Lung microvascular endothelial cell (primary cell): ENCODE measurements around the gene TLR6. TPM values are rescaled to one million over a fixed set of nuclear protein-coding genes. Genes with fewer than 3 reads are reported as not detected.

Experiments
- DNase-seq, 2 donors: peaks; one replicate each; pipeline versions ENCODE4 v3.0.0 to v3.0.0-alpha.2; 2010; ENCODE audit warnings: low read depth in 2 of 2
- total RNA-seq: library from RNA; depleted of rRNA; stranded (reverse); fragments of >200 nt; gene quantifications from 2 replicates; pipeline ENCODE4 v1.2.1, GENCODE V29; 2014

TLR6 gene
- total RNA-seq, 1 donor from 2014 or later, result under 0.01 TPM

DNA sequence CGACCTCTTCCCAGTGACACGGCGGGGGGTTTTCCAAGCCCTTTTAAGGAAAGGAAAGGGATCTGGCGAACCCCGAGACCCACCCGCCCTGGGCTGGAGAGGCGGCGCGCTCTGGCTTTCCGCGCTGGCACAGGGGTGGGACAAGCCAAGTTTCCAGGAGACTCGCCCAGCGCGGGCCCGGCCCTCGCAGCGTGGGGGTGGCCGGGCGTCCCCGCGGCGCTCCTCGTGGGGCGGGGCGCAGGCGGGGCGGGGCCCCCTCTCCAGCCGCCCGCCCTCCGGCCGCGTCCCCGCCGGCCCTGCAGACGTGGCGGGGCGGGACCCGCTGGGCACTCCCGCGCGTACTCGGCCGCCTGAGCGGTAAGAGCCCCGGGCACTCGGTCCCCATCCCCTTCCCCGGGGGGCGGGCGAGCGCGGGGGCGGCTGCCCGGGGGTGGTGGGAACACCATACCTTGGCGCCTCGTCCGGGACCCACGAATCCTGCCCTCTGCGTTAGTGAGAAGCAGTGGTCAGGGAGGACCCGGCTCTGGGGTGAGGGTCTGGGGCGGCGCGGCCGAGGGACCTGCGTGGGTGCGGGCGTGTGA lies 11.0 kb upstream of the TLR6 start, which contains the start of gene FAM114A1:
Gene FAM114A1 (plus strand): TSS at position 329 of the 581 bp plus-strand sequence. CDS start 10,273 bp downstream, outside the sequence.
- DNase-seq, result peak; percentile 84 to 90

DNA sequence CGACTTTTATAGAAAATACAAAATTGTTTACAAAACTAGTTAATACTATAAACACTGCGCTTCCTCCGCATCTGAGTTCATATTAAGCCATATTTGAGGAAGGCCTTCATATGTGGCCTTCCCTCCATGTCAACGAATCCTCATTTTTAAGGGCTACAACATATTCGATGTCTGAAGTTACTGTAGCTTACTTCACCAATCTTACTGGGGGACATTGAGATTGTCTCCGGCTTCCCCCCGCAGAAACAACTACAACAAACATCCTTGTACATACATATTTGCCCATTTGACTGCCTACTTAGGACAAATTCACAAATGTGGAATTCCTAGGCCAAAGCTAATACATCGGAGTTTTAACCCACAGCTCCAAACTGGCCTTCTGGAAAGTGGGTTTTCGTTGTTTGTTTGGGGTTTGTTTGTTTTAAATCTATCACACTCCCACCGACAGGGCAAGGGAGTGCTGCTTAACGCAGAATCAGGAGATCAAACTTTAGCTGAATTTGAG lies 10.4 kb upstream of the TLR6 start:
- no peak for DNase-seq

DNA sequence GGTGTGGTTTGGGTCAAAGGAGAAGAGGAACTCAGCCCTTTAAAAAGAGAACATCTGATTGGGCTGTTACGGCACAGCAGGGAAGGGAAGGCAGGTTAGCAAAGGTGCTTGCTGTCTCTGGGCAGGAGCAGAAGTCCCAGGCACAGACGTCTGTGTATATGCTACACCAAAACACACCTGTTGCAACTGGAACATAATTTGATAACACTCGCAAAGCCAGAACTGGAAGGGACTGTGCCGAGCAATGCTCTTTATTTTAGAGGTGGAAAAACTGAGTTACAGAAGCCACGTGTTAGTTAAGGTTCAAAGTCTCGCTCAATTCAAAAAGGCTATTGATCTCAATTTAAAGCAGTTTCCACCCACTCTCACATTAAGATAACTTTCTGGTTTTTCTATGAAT lies 8.8 kb upstream of the TLR6 start:
- no peak for DNase-seq

DNA sequence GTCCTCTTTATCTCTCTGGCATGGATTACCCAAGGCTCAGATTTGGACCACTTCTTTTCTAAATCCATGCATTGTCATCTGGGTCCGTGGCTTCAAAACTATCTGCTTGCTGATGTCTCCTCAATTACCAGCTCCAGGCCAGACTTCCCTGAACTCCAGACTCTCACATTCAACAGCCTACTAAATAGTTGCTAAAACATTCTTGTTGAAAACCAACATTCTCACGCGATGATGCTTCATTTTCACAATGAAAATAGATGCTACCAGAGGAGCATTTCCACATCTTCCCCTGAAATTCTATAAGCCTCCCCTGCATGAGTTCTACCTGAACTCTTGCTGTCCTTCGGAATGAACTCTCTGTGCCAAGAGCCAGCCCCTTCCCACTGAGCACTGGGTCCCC lies 5.2 kb upstream of the TLR6 start:
- no peak for DNase-seq

DNA sequence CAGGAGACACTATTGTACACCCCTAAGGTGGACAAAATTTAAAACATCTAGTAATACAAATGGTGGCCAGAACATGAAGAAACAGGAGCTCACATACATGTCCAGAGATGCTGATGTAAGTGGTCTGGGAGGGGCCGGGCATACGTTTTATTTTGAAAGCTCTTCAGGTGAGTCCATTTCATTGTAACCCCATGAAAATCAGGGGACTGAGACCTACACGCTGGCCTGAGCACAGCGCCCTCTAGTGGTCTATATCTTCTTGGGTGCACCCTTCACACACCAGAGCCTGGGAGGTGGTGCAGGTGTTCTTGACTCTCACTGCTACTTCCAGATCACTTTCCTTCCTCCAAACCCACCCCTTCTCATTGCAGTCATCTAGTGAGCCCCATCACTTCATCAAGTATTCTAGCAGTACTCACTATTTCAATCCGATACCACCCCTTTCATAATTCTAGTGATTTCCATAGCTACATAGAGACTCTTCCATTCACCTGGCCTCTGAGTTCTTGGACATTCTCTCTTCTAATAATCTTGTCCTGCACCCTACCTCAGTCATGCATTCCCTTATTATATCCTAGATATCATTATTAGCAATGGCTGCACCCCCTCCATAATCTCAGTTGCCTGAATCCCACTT lies 4.3 kb upstream of the TLR6 start:
- peak; percentile 65 to 71 for DNase-seq

DNA sequence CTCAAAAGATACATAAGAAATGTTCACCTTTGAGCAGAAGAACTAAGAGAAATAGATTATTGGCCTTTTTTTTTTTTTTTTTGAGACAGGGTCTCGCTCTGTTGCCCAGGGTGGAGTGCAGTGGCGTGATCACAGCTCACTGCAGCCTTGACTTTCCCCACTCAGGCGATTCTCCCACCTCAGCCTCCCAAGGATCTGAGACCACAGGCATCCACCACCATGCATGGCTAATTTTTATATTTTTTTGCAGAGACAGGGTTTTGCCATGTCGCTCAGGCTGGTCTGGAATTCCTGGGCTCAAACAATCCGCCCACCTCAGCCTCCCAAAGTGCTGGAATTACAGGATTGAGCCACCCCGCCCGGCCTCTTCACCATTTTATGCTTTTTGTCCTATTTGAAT lies 2.9 kb upstream of the TLR6 start:
- DNase-seq, result no peak

DNA sequence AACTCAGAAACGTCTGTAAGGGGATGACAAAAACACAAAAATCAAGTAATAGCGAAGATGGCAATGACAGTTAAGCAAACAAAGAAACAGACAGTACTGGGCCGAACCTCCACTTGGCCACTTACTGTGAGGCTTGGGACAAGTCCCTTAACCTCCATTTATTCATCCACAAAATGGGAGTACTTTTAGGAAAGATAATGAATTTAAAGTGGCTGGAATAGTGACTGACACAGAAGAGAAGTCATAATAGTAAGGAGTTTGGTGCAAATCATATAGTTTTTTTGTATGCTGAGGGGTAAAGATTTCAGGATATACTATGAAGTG lies 1.4 kb upstream of the TLR6 start:
- DNase-seq, result no peak

DNA sequence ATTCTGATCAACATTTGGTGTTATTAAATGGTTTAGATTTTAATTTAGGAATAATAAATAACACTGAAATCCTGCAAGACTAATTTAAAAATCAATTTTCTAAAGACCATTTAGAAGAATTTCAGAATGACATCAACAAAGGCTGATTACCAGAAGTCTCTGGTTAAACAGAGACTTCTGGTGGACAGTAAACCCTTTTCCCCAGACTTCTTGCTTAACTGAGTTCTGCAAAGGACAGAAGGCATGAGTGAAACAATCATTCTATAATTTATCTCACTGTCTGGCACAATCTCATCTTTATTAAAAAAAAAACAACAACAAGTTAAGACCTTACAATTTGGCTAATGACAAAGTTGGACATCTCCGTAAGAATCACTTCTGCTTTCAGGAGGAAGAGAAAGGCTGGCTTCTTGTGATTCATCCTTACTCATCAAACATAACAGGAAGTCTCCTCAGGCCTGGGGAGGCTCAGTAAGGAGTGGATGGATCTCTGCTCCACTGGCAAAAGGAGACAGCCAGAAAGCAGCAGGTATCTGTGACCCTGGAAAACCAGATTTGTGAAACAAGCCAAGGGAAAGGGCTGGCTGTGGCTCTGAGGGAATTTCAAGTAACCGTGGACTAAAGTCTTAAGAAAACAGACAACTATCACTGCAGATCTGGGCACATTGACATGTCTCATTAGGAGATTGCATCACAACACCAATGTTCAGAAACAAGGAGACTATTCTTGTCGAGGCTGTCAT lies 908 bp upstream of the TLR6 start:
- DNase-seq, result peak in 1 of 2 donors; percentile 94

DNA sequence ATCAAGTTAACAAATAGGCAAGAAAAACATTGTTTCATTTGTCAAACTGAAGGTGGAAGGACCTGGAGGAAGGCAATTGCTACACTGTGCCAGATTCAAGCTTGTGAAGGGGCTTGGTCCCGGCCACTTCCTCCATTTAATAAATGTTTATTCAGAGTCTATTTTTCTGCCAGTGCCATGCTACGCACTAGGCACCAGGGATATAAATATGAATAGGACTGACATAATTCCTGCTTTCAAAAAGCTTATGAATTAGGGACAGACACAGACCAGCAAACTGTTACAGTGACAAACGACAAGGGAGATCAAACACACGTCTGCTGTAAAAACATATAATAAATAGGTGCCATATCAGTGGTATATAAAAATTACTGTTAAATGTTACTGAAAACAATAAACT lies 571 bp downstream of the TLR6 start:
- DNase-seq, result peak; percentile 7 to 44

DNA sequence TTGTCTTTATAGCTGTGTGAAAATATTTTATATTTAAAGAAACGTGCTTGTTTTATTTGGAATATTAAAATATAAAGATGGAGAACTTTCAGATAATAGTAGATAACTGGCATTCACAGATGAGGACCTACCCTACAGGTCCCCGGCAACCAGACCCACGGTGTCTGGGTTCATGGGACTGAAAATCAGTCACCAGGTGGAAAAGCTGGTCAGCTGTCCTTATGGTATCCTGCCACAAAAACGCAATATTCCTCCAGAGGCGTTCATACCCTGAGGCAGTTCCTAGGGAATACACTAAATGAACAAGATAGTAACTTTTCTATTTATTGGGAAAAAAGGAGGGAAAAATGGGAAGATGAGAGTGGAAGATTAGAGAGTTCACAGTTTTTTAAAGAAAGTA lies 1.2 kb downstream of the TLR6 start:
- DNase-seq, result no peak

DNA sequence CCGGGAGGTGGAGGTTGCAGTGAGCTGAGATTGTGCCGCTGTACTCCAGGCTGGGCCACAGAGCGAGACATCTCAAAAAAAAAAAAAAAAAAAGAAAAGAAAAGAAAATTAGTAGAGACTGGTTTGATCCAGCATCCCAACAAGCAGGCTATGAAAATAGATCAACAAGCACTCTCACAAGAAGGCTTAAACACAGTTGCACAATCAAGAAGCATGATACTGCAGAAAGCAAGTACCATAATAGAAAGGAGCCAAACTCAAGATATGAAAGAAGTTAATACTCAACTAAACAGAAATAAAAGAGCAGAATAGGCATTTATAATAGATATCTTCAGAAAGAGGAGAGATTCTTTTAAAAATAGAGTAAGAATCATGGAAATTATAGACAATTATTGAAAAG lies 10.6 kb downstream of the TLR6 start:
- DNase-seq, result no peak

DNA sequence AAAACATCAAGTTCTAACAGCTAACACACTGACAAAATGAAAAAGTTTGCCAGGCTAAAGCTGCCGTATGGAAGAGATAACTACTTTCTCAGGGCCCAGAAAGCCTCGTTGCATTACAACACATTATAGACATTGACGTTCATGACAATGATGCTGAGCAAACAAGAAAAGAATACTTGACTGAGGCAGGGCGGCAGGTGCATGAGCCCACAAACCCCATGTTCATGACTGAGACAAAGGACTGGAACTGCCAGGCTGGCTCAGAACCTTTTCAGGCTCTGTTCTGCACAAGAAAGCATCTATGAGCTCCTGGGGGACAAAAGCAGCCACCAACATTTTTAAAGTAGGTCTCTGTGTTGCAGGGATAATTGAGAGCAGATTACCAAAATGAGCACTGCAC lies 13.6 kb downstream of the TLR6 start:
- no peak for DNase-seq

DNA sequence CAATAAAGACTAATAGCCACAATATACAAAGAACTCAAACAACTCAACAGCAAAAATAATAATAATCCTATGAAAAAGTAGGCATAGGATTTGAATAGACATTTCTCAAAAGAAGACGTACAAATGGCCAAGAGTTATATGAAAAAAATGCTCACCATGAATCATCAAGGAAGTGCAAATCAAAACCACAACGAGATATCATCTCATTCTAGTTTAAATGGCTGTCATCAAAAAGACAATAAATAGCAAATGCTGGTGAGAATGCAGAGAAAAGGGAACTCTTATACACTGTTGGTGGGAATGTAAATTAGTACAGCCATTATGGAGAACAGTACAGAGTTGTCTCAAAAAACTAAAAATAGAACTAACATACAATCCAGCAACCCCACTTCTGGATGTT lies 18.8 kb downstream of the TLR6 start:
- peak; percentile 16 to 82 for DNase-seq

DNA sequence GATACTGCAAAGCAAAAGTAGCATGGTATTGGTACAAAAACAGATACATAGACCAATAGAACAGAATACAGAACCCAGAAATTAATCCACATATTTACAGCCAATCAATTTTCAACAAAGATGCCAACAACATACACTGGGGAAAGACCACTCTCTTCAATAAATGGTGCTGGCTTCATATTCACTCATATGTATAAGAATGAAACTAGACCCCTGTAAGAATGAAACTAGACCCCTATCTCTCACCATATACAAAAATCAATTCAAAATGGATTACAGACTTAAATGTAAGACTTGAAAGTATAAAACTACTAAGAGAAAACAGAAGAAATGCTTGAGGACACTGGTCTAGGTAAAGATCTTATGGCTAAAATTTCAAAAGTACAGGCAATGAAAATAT lies 19.3 kb downstream of the TLR6 start:
- DNase-seq, result no peak

DNA sequence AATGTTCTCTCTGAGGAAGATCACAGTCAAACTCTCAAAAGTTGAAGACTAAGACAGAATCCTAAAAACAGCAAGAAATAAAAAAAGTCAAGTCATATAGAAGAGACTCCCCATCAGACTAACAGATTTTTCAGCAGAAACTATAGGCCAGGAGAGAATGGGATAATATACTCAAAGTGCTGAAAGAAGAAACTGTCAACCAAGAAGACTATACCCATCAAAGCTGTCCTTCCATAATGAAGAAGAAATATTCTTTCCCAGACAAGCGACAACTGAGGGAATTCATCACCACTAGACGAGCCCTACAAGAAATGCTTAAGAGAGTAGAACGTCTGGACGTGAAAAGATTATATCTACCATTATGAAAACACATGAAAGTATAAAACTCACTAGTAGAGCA lies 22.0 kb downstream of the TLR6 start:
- no peak for DNase-seq

DNA sequence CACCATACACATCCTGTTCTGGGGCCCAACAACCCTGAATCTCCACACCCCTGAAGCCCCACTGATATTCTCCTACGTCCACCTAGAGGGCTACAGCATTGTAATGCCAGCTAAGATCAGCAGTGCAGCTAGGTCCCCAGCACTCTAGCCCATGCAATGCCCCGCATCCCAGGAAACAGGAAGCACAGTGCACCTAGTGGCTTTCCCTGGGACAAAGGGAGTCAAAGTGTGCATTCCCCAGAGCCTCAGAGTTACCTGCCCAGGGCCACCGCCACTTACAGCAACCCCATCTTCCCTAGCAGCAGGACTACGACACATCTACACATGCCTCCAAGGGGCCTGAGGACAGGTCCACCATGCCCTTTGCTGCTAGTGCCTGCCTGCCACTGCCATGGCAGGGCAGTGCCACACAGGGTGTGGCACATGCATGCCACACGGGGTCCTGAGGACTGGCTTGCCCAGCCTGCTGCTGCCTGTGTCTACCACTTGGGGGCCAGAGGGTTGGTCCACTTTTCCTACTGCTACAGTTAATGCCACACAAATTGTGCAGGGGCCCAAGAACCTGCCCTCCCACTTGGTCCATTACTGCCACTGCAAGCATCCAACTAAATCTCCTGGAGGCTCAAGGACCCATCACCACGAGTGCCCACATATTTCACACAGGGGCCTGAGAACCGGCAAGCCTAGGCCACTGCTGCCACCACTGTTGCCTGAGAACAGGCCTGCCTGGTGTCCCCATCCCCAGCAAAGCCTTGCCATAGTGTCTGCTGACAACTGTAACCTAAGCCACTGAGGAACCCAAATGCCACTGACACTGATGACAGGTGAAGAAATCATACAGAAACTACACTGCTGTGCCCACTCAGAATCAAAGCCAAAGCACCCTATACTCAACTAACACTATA lies 23.7 kb downstream of the TLR6 start:
- DNase-seq, result no peak

DNA sequence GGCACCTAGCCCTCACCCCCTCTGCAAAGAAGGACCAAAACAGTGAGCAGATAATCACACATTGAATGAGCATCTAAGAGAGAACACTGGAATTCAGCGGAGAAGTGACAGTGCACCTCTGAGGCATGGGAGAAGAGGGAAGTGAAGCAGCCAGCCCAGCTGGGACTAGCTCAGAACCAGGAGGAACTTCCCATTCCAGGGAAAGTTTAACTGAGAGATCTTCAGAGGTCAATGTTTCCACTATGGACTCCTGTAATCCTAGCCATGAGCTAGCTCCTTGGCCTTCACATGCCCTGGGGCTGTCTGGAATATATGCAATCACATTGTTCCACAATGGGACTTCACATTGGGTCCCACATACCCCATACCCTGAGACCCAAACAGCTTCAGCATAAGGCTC lies 24.4 kb downstream of the TLR6 start:
- no peak for DNase-seq

DNA sequence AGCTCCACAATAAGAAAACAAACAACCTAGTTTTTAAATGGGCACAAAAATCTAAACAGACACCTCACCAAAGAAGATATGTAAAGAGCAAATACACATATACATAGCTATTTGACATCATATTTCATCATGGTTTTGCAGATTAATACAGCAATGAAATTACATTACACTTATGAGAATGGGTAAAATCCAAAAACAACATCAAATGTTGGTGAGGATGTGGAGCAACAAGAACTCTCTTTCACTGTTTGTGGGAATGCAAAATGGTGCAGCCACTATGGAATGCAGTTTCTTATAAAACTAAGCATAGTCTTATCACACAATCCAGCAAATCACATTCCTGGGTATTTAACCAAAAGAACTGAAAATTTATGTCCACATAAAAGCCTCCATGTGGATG lies 25.0 kb downstream of the TLR6 start:
- no peak for DNase-seq

DNA sequence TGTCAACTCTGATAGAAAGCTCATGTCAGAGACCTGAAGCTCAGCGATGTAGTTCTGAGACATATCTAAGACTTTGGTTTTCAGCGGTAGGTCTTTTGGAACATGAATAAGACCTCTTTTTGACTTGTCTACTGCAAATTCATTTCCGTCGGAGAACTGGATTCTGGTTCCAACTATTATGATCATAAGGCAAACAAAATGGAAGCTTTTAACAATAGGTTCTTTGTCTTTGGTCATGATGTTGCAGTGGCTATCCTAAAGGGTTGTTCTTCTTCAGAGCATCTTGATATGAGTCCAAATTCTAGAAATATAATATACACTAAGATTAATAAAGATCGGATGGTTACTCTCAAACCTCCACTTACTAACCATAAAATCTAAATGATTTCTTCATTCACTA lies 27.4 kb downstream of the TLR6 start:
- no peak for DNase-seq

DNA sequence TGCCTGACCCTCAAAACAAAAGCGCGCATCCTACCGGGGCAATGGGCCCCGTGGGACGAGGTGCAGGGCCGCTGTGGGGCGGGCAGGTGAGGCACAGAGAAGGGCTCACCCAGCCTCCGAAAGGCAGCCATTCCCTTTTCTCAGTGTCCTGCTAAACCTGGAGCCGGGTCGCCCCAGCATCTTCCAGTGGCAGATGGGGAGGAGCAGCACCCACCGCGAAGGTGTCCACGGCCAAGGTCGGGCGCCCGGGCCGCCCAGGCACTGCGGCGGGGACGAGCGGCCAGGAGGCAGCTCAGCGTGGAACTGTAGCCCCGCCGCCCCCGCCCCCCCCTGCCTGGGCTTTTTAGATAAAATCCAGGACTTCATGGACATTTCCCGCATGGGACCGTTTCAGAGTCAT lies 32.9 kb downstream of the TLR6 start:
- DNase-seq, result no peak

DNA sequence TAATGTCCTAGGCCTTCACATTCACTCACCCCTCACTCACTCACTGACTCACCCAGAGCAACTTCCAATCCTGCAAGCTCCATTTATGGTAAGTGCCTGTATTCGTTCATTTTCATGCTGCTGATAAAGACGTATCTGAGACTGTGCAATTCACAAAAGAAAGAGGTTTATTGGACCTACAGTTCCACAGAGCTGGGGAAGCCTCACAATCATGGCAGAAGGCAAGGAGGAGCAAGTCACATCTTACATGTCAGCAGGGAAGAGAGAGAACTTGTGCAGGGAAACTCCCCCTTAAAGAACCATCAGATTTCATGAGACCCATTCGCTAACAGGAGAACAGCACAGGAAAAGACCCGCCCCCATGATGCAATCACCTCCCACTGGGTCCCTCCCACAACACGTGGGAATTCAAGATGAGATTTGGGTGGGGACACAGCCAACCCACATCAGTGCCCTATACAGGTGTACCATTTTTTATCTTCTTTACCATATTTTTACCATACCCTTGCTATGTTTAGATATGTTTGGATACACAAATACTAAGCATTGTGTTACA lies 33.8 kb downstream of the TLR6 start:
- DNase-seq, result no peak

DNA sequence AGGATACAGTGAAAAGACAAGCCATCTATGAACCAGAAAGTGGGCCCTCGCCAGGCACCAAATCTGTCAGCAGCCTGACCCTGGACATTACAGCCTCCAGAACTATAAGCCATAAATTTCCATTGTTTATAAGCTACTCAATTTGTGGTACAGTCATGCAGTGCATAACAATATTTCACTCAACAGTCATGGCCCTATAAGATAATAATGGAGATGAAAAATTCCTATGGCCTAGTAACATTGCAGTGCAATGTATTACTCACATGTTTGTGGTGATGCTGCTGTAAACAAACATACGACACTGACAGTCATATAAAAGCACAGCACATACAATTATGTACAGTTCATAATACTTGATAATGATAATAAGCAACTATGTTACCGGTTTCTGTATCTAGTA lies 34.9 kb downstream of the TLR6 start:
- peak in 1 of 2 donors; percentile 1 for DNase-seq
